Renal cortical epithelial cell (primary cell): ENCODE results near the gene MCEMP1. TPM values are rescaled to one million over a fixed set of nuclear protein-coding genes. Genes with fewer than 3 reads are reported as not detected.

Experiments used
- DNase-seq: peaks from one replicate; pipeline ENCODE4 v3.0.0-alpha.2; 2011; ENCODE audit warnings: low read depth
- total RNA-seq: library from RNA; depleted of rRNA; stranded (reverse); fragments of >200 nt; gene quantifications from 2 replicates; pipeline ENCODE4 v1.2.3, GENCODE V29; 2014

Gene MCEMP1
- total RNA-seq, 1 donor from 2014 or later, result not detected

DNA sequence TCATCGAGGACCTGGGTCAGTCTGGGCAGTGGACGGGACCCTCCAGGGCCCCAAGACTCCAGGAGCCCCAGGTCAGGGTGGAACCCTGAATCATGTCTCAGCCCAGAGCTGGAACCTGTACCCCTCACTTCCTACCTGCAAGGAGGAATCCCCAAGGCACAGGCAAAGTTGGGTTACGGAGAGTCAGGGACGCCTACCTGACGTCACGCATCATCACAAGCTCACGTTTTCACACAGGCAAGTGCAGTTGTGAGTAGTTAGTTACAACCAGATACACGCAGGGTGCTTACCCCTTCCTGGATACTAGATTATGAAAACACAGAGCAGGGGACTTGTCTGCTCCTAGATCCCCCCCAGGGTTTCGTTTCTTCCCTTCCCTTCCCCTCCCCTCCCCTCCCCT lies 6.1 kb upstream of the MCEMP1 start:
- DNase-seq, result no peak

DNA sequence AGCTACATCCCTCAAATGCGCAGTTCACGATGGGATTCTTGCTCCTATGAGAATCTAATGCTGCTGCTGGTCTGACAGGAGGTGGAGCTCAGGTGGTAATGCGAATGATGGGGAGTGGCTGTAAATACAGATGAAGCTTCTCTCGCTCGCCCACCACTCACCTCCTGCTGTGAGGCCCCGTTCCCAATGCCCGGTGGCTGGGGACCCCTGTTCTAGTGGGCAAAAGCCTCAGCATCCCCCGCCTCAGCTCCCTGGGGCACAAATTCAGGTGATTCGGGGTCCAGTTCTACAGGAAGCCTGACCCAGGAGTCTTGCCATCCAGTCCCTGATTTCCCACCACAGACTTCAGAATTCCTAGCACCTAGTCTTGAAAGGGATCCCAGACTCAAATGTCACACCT lies 4.4 kb upstream of the MCEMP1 start:
- DNase-seq, result no peak

DNA sequence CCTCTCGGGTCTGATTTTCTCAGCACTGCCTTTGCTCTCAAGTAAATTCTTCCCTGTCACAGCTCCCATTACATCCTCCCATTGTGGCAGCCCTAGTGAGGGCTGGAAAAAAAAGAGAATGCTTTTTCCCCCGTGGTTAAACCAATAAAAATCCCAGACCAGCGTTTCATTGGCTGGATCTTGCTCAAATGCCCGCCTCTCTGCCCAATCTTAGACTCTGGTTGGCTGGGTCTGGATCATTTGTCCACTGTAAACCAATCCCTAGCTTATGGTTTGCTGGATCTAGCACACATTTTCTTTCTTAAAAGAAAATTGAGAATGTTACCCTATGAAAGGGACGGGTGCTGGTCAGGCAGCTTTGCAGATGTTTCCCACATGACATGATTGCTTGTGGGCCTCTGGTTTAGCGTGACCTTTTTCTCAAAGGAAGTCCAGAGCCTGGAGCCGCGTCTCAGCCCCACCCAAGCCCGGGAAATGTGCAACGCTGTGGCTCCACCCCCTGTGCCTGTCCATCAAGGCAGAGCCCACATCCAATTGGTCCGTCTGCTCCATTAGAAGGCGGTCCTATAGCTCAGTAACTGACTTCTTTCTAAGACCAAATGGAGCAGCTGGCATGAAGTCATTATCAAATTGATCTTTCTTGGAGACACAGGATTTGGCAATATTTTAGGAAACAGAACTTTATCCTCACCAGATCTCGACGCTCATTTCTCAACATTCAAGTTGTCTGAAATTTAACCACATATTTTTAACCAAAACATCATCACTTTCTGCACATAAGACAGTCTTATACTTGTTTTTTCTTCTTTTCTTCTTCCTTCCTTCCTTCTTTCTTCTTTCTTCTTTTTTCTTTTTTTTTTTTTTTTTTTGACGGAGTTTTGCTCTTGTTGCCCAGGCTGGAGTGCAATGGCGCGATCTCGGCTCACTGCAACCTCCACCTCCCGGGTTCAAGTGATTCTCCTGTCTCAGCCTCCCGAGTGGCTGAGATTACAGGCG lies 2.6 kb upstream of the MCEMP1 start:
- DNase-seq, result peak; percentile 17

DNA sequence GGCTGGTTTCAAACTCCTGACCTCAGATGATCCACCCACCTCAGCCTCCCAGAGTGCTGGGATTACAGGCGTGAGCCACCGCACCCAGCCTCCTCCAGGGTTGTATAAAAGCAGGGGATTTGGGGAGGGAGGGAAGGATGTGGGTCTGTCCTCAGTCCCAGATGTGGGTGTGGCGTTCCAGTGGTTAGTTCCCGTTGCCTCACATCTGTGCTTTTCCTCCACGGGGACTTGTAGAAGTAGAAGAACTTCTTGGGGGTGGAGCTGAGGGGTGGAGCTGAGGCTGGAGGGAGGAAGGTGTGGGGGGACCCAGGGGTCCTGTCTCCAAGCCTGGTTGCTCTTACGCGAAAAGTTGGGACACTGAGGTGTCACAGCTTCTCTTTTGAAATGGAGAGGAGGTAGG lies 514 bp upstream of the MCEMP1 start:
- DNase-seq, result no peak

DNA sequence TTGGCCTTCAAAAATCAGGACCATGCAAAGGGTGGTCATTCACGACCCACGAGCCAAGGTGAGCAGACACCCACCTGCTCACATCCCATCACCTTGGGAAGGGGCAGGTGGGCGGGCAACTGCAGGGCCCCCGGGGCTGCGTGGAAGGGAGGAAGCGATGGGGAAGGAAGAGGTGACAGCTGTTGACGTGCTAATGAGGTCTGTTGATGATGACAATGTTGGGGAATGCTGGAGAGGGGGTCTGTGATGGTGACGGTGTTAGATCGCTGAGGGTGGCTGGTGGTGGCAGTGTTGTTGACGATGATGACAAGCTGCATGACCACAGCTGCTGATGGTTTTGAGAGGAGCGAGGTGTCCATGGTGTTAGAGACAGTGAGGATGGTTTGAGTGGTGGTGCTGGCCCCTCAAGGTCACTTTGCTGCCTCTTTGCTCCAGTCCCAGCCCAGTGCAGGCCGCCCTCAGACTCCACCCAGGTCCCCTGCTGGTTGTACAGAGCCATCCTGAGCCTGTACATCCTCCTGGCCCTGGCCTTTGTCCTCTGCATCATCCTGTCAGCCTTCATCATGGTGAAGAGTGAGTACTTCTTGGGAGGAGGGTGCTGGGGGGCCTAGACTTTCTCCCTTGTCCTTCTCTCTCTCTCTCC lies 900 bp downstream of the MCEMP1 start:
- DNase-seq, result no peak

DNA sequence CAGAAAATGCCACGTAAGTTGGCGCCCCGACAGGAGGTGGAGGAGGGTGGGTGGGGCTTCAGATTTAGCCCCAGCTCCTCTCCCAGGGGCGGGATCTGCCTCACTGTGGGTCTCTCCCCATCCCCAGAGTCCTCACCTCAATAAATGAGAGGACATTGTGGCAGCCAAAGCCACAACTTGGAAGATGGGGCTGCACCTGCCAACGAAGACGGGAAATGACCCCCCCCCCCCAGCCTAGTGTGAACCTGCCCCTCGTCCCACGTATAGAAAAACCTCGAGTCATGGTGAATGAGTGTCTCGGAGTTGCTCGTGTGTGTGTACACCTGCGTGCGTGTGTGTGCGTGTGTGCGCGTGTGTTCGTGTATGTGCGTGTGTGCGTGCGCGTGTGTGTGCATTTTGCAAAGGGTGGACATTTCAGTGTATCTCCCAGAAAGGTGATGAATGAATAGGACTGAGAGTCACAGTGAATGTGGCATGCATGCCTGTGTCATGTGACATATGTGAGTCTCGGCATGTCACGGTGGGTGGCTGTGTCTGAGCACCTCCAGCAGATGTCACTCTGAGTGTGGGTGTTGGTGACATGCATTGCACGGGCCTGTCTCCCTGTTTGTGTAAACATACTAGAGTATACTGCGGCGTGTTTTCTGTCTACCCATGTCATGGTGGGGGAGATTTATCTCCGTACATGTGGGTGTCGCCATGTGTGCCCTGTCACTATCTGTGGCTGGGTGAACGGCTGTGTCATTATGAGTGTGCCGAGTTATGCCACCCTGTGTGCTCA lies 2.3 kb downstream of the MCEMP1 start:
- no peak for DNase-seq

DNA sequence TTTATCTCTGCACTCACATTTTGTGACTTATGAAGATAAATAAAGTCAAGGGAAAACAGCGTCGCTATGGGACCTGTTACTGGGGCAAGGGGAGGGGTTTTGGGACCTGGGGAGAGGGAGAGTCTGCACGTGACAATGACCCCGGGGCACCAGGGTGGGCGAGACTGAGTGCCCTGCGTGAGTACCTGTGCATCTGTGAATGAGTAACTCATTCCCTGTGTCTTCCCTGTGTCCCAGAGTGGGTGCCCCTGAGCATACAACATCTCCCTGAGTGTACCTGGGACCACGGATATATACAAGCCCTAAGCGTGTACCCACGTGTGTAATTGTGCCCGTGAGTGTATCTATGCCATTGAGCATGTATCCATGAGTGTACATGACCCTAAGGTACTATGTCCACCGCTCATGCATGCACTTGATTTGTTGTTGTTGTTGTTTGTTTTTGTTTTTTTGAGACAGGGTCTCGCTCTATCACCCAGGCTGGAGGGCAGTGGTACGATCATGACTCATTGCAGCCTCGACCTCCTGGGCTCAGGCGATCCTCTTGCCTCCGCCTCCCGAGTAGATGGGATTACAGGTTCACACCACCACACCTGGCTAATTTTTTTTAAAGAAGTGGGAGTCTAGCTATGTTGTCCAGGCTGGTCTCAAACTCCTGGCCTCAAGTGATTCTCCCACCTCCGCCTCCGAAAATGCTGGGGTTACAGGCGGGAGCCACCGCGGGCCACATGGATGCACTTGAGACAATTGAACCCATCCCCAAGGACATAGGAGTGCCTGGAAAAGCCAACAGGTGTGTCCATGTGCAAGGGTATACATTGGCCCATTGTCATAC lies 3.1 kb downstream of the MCEMP1 start:
- no peak for DNase-seq

DNA sequence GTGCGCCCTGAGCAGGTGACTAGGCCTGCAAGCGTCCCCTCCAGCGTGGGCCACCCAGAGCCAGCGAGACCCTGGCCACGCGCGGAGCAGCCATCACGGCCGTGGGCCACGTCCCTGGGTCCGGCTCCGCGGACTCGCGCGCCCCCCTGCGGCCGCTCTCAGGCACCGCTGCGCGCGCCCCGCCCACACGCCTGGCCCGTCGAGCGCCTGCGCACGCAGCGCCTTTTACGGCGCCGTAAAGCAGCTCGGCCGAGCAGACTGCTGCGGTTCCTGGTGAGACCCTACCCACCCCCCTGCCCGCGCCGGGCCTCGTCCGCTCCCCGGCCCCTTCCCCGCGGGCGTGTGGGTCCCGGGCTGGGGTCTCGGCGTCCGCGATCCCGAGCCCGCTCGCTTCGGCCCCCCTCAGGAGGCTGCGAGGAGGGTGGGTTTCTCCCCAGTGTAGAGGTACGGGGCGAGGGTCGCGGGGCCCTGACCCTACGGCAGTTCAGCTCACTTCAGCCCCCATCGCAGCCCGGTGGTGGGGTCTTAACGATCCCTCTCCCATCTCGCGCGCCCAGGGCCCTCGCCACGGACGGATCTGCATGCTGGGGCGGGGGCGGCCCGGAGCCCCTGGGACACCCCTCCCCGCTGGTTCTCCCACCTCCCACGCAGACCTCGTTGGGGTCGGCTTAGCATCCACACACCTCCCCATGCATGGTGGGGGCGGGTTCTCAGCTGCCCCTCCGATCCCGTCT lies 3.9 kb downstream of the MCEMP1 start, which contains the start of gene TRAPPC5:
Gene TRAPPC5 (plus strand): TSS at position 228 of the 734 bp plus-strand sequence. CDS start 1,421 bp downstream, outside the sequence.
- DNase-seq, result peak; percentile 48

DNA sequence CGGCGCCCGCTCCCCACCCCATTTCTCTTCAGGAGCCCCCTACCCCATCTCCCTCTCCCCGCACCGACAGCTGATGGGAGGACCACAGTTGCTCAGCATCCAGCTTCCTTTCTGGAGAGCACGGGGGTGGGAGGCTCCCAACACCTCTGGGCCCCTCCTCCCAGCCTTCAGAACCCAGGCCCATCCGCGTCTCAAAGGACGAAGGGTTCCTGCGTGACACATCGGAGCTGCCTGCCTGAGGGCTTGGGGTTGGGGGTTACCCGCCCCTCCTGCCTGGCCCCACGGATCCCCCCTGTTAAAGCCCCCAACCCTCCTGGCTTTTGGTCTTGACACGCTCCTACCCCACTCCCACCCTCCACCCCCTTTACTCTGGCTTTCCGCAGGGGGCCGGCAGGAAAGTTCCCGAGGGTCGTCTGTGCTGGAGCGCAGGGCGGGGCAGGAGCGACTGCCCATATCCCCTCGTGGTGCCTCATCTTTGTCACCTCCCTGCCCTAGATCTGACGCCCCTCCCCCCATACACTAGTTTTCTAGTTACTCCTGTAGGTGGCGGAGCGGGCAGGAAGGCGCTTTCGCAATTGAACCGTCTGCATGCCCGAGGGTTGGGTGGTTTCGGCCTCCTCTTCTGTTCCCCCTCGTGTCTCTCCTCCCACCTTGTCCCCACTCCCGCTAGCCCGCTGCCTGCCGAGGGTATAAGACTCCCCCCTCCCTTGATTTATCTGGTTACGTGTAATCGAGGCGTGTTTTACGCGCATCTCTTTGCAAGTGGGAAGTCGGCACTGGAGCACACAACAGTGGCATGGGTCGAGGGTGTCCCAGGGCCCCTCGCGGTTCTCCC lies 4.7 kb downstream of the MCEMP1 start:
- peak; percentile 51 for DNase-seq

DNA sequence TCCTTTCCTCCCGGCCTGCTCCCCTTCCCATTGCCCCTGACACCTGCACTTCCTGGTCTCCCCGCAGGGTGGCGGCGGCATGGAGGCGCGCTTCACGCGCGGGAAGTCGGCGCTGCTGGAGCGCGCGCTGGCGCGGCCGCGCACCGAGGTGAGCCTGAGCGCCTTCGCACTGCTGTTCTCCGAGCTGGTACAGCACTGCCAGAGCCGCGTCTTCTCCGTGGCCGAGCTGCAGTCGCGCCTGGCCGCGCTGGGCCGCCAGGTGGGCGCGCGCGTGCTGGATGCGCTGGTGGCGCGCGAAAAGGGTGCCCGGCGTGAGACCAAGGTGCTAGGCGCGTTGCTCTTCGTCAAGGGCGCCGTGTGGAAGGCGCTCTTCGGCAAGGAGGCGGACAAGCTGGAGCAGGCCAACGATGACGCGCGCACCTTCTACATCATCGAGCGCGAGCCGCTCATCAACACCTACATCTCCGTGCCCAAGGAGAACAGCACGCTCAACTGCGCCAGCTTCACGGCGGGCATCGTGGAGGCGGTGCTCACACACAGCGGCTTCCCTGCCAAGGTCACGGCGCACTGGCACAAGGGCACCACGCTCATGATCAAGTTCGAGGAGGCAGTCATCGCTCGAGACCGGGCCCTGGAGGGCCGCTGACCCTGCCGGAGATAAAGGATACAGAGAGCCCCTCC lies 5.4 kb downstream of the MCEMP1 start:
- no peak for DNase-seq

DNA sequence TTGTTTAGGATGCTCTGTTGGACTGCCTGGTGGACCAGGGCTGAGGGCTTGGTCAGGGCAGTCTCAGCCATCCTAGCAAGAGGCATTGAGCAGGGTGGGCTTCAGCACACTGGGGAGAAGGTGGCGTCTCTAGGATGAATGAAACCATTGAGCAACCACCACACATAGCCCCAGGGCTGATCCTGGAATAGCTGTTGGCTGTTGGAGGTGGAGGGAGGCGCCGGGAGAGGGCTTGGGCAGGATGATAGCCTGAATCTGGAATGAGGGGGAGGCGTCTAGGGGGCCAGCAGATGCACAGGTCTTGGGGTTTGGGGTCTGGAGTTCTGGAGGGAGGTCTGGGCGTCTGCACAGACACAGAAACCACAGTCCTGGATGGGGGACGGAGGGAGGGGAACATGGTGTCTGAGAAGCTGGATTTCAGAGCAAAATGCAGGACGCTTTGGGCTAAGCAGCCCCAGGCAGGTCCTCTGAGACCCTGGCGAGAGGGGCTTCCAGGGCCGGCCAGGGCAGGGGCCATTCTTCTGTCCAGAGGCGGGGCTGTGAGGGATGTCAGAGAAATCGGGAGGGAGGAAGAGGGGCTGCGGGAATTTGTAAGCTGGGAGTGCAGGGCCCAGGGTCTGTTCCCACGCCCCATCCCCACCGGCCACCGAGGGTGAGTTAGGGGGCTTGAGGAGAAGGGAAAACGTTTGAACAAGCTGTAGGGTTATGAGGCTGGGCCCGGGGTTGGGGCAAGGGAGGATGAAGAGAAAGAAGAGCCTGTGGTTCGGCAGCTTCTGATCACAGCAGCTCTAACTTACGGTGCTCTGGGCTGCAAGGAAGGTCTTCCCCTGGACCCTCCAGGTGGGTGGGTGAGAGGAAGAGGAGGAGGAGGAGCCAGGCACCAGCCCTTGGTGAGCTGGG lies 8.9 kb downstream of the MCEMP1 start:
- DNase-seq, result no peak

DNA sequence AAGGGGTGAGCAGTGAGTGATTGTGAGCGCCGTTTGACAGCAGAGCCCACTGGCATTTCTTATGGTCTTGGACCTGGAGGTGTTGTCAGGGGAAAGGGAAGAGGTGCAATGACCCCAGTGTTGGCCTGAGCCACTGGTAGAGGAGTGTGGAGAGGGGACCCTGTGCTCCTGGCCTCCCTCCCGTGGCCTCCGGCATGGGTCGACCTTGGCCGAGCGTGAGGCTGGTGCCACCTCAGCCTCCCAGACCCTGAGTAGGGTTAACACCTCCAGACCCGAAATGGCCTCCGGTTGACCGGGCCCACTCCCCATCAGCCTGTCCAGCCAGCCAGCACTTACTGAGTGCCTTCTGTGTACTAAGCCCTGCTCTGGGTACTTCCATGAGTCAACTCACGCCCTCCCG lies 10.3 kb downstream of the MCEMP1 start:
- DNase-seq, result no peak

DNA sequence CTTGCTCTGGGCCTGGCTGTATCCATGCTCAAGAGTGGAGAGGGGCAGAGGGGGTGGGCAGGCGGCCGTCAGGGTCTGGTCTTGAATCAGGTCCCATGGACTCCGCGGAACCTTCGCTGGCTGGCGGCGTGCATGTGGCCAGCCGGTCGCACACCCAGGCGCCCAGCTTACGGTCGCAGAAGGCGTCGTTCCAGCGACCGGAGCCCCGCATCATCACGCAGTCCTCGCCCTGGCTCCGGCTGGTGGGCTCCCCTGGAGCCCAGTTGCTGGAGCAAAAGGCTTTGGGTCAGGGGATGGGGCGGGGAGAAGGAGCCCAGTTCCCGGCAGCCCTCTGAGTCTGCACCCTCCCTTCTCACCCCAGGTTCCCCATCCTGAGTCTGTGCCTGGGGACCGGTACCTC lies 12.3 kb downstream of the MCEMP1 start:
- no peak for DNase-seq

DNA sequence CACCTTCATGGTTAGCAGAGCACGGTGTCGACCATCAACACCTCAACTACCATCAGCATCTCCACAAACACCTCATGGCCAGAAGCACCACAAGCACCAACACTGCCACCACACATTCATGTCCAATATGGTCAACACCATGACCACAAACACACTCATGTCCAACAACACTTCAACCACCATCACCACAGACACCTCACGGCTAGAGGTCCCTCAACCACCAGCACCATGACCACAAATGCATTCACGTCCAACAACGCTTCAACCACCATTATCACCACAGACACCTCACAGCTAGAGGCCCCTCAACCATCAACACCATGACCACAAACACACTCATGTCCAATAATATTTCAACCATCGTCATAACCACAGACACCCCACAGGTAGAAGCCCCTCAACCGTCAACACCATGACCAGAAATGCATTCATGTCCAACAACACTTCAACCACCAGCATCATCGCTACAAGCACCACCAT lies 13.9 kb downstream of the MCEMP1 start:
- DNase-seq, result no peak

DNA sequence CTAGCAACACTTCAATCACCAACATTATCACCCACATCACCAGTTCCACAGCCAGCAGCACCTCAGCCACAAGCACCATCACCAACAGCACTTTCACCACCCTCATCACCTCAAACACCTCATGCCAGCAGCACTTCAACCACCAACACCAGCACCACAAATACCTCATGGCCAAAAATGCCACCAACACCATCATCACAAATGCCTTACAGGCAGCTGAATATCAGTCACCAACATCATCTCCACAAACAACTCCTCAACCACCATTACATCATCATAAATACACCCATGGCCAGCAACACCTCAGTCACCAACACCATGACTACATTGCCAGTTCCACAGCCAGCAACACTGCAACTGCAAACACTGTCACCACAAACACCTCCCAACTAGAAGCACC lies 14.6 kb downstream of the MCEMP1 start:
- no peak for DNase-seq

DNA sequence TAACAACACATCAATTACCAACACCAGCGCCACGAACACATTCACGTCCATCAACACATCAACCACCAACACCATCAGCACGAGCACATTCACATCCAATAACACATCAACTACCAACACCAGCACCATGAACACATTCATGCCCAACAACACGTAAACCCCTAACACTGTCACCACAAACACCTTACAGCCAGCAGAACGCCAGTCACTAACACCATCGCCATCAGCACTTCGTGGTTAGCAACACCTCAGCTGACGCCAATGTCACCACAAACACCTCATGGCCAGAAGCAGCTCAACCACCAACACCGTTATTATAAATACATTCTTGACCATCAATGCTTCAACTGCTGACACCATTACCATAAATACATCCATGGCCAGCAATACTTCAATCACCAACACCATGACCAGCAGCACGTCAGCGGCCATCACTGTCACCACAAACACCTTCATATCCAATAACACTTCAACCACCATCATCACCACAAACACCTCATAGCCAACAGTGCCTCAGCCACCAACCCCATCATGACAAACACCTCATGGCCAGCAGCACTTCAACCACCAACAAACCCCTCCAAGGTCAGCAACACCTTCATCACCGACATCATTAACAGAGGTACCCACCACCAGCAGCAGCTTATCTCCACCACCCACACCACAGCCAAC lies 15.7 kb downstream of the MCEMP1 start:
- DNase-seq, result no peak

DNA sequence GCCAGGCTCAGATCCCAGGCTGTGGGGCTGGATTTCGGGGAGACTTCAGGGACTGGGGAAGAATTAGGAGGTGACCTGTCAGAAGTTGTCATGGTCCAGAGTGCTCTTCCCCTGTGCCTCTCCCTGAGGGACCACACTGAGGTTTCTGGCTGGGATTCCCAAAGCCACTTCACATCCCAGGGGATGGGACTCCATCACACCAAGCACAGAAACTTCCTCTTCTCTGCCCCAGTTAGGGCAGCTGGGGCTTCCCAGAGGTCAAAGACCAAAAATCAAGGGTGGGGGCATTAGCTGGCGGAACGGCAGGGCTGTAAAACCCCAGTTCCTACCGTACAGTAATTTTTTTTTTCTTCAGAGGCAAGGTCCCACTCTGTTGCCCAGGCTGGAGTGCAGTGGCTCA lies 17.6 kb downstream of the MCEMP1 start:
- no peak for DNase-seq
